Heart left ventricle (tissue), 13 donors: ENCODE data around the gene MCM5.

Experiments
- CTCF ChIP-seq, 12 donors: fragments of 200-600 bp; sonication (generic) in 4 of 12; IDR thresholded peaks; one replicate each; pipeline versions ENCODE4 v1.5.0 to v1.8.0; 2018 to 2022; ENCODE audit warnings: antibody characterized with exemption in 12 of 12, mild to moderate bottlenecking in 5 of 12
- POLR2A ChIP-seq, 2 donors: fragments of 450-650 bp; IDR thresholded peaks; one replicate each; pipeline ENCODE4 v1.6.1; 2017; ENCODE audit warnings: antibody characterized with exemption in 2 of 2, mild to moderate bottlenecking in 2 of 2, moderate library complexity in 2 of 2
- donor health status: ischemic (EF 13 %, LVEDD 7.1; RV severe dilation, severe dysfunction).
- donor health status: DM: no; HTN: yes; CAD: no.
- donor health status: DM: no; HTN: no; CAD: no.
- donor health status: ischemic (EF 25% LVEDD 6.9; RV normal size, moderate dysfunction).
- donor health status: ischemic (EF 25% LVEDD 5.7; RV mildly dilated, moderate dysfunction).
- donor health status: ischemic (EF 35%, LVEDD 5.7; RV mildly dilated, moderate dysfunction).
- donor health status: nonischemic (EF 11% LVEDD 7.7; RV severe dilation, severe dysfunction).
- donor health status: DM: yes; HTN: yes; CAD: no.
- donor health status: PGD.
- donor health status: ischemic (EF 29% LVEDD 5.4; RV normal size, mild dysfunction).
- donor health status: nonischemic (EF 23%, LVEDD 6.1; RV moderate dilation, normal function).

- no peak for TF ChIP-seq CTCF (IDR thresholded peaks at IDR 0.05)
- TF ChIP-seq POLR2A (IDR thresholded peaks at IDR 0.05): no peak
Observed at GRCh38 chr22:35437049-35437448, 37.1 kb downstream of the MCM5 start.
